Stimulated activated naive CD4-positive, alpha-beta T cell (primary cell): ENCODE results near the gene CYP19A1.

ENCODE experiments used
- DNase-seq, 6 experiments: peaks; one replicate each; lab custom pipeline; 2025; lab: John Stamatoyannopoulos, UW

Gene CYP19A1

GRCh38 chr15:51260202-51260601 lies 78.2 kb downstream of the CYP19A1 start:
- DNase-seq, result no peak

GRCh38 chr15:51255533-51255932 lies 82.9 kb downstream of the CYP19A1 start:
- DNase-seq, result no peak

GRCh38 chr15:51253366-51253765 lies 85.0 kb downstream of the CYP19A1 start:
- DNase-seq, result no peak

GRCh38 chr15:51252671-51253070 lies 85.7 kb downstream of the CYP19A1 start:
- DNase-seq, result no peak

- DNase-seq, result no peak
Measured at GRCh38 chr15:51251556-51251955, 86.8 kb downstream of the CYP19A1 start.

- no peak for DNase-seq
Measured at GRCh38 chr15:51250217-51251011, 88.0 kb downstream of the CYP19A1 start.

GRCh38 chr15:51245628-51246027 lies 92.8 kb downstream of the CYP19A1 start:
- no peak for DNase-seq

- DNase-seq, result no peak
Measured at GRCh38 chr15:51244423-51244869, 94.0 kb downstream of the CYP19A1 start.

GRCh38 chr15:51243774-51244173 lies 94.6 kb downstream of the CYP19A1 start:
- DNase-seq, result no peak

GRCh38 chr15:51240066-51240465 lies 98.3 kb downstream of the CYP19A1 start:
- no peak for DNase-seq

- DNase-seq, result no peak
Measured at GRCh38 chr15:51237816-51238215, 100.6 kb downstream of the CYP19A1 start.

- no peak for DNase-seq
Measured at GRCh38 chr15:51234176-51234927, 104.0 kb downstream of the CYP19A1 start.

GRCh38 chr15:51232581-51232980 lies 105.8 kb downstream of the CYP19A1 start:
- no peak for DNase-seq

- DNase-seq, result no peak
Measured at GRCh38 chr15:51229907-51230330, 108.5 kb downstream of the CYP19A1 start.

- DNase-seq, result no peak
Measured at GRCh38 chr15:51227940-51228732, 110.3 kb downstream of the CYP19A1 start.

GRCh38 chr15:51226576-51227210 lies 111.7 kb downstream of the CYP19A1 start:
- no peak for DNase-seq

GRCh38 chr15:51224428-51224827 lies 114.0 kb downstream of the CYP19A1 start:
- DNase-seq, result no peak

GRCh38 chr15:51223771-51224229 lies 114.6 kb downstream of the CYP19A1 start:
- DNase-seq, result no peak

GRCh38 chr15:51218299-51218938 lies 120.0 kb downstream of the CYP19A1 start:
- no peak for DNase-seq

GRCh38 chr15:51212909-51213308 lies 125.5 kb downstream of the CYP19A1 start:
- DNase-seq, result no peak

- no peak for DNase-seq
Measured at GRCh38 chr15:51212239-51212638, 126.2 kb downstream of the CYP19A1 start.
